ENCODE measurements around the gene CNOT6. TPM values are rescaled to one million over a fixed set of nuclear protein-coding genes. Genes with fewer than 3 reads are reported as not detected.

Gene CNOT6
- total and polyA plus RNA-seq, 2 donors (not counting 1 experiment from before 2014, with no cell fraction given): 12.7 to 19.5 TPM

GRCh38 chr5:180596668-180597231 lies 102.6 kb downstream of the CNOT6 start:
- no peak for DNase-seq (ENCODE audit: low read depth in 2 of 2)
- no peak overlapping the region for H3K9ac ChIP-seq (ENCODE audit: insufficient read depth, low read length)
- H3K36me3 ChIP-seq (ENCODE audit: control insufficient read depth, insufficient read depth, low read length): no peaks in the 10 kb centered on the region

GRCh38 chr5:180598316-180598701 lies 104.1 kb downstream of the CNOT6 start:
- DNase-seq (ENCODE audit: low read depth in 2 of 2): no peak

More at GRCh38 chr5:180596668-180597231, 102.6 kb downstream of the CNOT6 start:
- H3K79me2 ChIP-seq (ENCODE audit: control insufficient read depth, insufficient read depth, low read length): no peaks in the 10 kb centered on the region
- H3K4me2 ChIP-seq (ENCODE audit: extremely low read depth, insufficient read depth, low read length): no peak overlapping the region
- H4K20me1 ChIP-seq (ENCODE audit: control insufficient read depth, extremely low read depth, insufficient read depth, low read length): no peaks in the 10 kb centered on the region
- no peak for TF ChIP-seq CTCF (conservative IDR thresholded peaks at IDR 0.05 in 1 of 2, IDR thresholded peaks at IDR 0.05 in 1 of 2; ENCODE audit: low read depth in 1 of 2, low read length in 2 of 2)
- TF ChIP-seq EZH2 (IDR thresholded peaks at IDR 0.05; ENCODE audit: low read length, missing control alignments): no peak
- H3K4me1 ChIP-seq (ENCODE audit: control insufficient read depth, extremely low read depth, insufficient read depth, low read length): no peaks in the 10 kb centered on the region
- no peaks in the 10 kb centered on the region for H3K27me3 ChIP-seq (ENCODE audit: control insufficient read depth, insufficient read depth, low read length)
- no peak overlapping the region for H2AFZ ChIP-seq (ENCODE audit: low read length)
- H3K9me3 ChIP-seq (ENCODE audit: control insufficient read depth, insufficient read depth, low read depth, low read length): no peaks in the 10 kb centered on the region
- no peak overlapping the region for H3K4me3 ChIP-seq (replicated peaks in 1 of 4; ENCODE audit: control extremely low read depth in 1 of 4, insufficient read depth in 1 of 4, low read depth in 3 of 4, low read length in 4 of 4)
- H3K27ac ChIP-seq (ENCODE audit: insufficient read depth, low read length): no peak overlapping the region

More at GRCh38 chr5:180598316-180598701, 104.1 kb downstream of the CNOT6 start:
- no peak for TF ChIP-seq CTCF (conservative IDR thresholded peaks at IDR 0.05 in 1 of 2, IDR thresholded peaks at IDR 0.05 in 1 of 2; ENCODE audit: low read depth in 1 of 2, low read length in 2 of 2)
- TF ChIP-seq EZH2 (IDR thresholded peaks at IDR 0.05; ENCODE audit: low read length, missing control alignments): no peak
- Histone ChIP-seq H3K9ac (ENCODE audit: insufficient read depth, low read length) (no peak overlapping the region), H3K27ac (ENCODE audit: insufficient read depth, low read length) (no peak overlapping the region), H3K4me3 (replicated peaks in 1 of 4; ENCODE audit: control extremely low read depth in 1 of 4, insufficient read depth in 1 of 4, low read depth in 3 of 4, low read length in 4 of 4) (no peak overlapping the region), H4K20me1 (ENCODE audit: control insufficient read depth, extremely low read depth, insufficient read depth, low read length) (no peaks in the 10 kb centered on the region), H3K9me3 (ENCODE audit: control insufficient read depth, insufficient read depth, low read depth, low read length) (no peaks in the 10 kb centered on the region), H3K4me2 (ENCODE audit: extremely low read depth, insufficient read depth, low read length) (no peak overlapping the region), H3K36me3 (ENCODE audit: control insufficient read depth, insufficient read depth, low read length) (no peaks in the 10 kb centered on the region), H2AFZ (ENCODE audit: low read length) (no peak overlapping the region), H3K79me2 (ENCODE audit: control insufficient read depth, insufficient read depth, low read length) (no peaks in the 10 kb centered on the region), H3K4me1 (ENCODE audit: control insufficient read depth, extremely low read depth, insufficient read depth, low read length) (no peaks in the 10 kb centered on the region), H3K27me3 (ENCODE audit: control insufficient read depth, insufficient read depth, low read length) (no peaks in the 10 kb centered on the region)

Data from fibroblast of lung (primary cell).